Pancreas (tissue), 10 donors: ENCODE data around the gene RTKN2. TPM values are rescaled to one million over a fixed set of nuclear protein-coding genes. Genes with fewer than 3 reads are reported as not detected.

ENCODE experiments used
- ATAC-seq, 4 donors: fragments of 200-7000 bp; cut with Tn5 transposase; one replicate each; pipeline versions ENCODE4 v1.8.0 to v1.9.1; 2020; ENCODE audit warnings: mild to moderate bottlenecking in 4 of 4, moderate library complexity in 4 of 4
- DNase-seq, 6 donors: peaks; one replicate each; pipeline ENCODE4 v3.0.0-alpha.2; 2020
- FAIRE-seq: peaks from 2 replicates; lab custom pipeline; 2012; peaks lifted over from hg19 to GRCh38; lab: Jason Lieb, UNC
- H3K27ac ChIP-seq, 4 donors: fragments of 200-600 bp; sonication (generic); 1 replicate in 3 of 4; 2 replicates in 1 of 4; pipeline versions ENCODE4 v1.5.0 to v1.8.0; 2020
- H3K27me3 ChIP-seq, 4 donors: fragments of 200-600 bp; one replicate each; pipeline ENCODE4 v1.8.0; 2021
- H3K36me3 ChIP-seq, 3 donors: fragments of 200-600 bp; sonication (generic) in 1 of 3; one replicate each; pipeline versions ENCODE4 v1.5.0 to v1.8.0; 2020 to 2021
- H3K4me1 ChIP-seq, 3 donors: fragments of 200-600 bp; one replicate each; pipeline ENCODE4 v1.8.0; 2021
- H3K4me3 ChIP-seq, 4 donors: fragments of 200-600 bp; sonication (generic) in 2 of 4; one replicate each; pipeline versions ENCODE4 v1.5.0 to v1.8.0; 2020 to 2021
- H3K9me3 ChIP-seq, 4 donors: fragments of 200-600 bp; one replicate each; pipeline ENCODE4 v1.8.0; 2021
- WGBS, 2 donors: extraction: QIAGEN DNeasy Blood & Tissue Kit; methylation state at CpG; one replicate each; pipeline ENCODE4 v1.1.7; 2013; 5-methylcytosine and 5-hydroxymethylcytosine counted together
- intact Hi-C, 3 donors: fragments of 100-400 bp; cut with DNase I; formaldehyde crosslinking; loops; one replicate each; pipeline versions ENCODE4 v1.11.1 to v1.14.2; 2022
- polyA plus RNA-seq, 2 donors: library from polyadenylated mRNA; stranded (reverse); fragments of 200-250 nt; gene quantifications; one replicate each; pipeline ENCODE4 v1.2.3, GENCODE V29; 2013
- total RNA-seq, 6 donors: library from RNA; stranded (reverse); fragmentation: NEBNext Ultra II Directional in 4 of 6; extraction: Animal tissue kit (Norgen Biotek cat#: 25700) in 4 of 6; gene quantifications; one replicate each; pipeline versions ENCODE4 v1.2.1 to v1.2.4, GENCODE V29; 2021 to 2023
- TF ChIP-seq, protein P1 (sequence below), 4 donors: fragments of 200-600 bp; sonication (generic) in 3 of 4; IDR thresholded peaks; one replicate each; pipeline versions ENCODE4 v1.5.0 to v1.8.0; 2021; ENCODE audit warnings: antibody characterized with exemption in 4 of 4
- donor health status: healthy with polysubstance abuse.
- donor health status: DM: no; HTN: no; CAD: no; lungs with moderate emphysema.
- donor health status: DM: no; HTN: no; CAD: no.
- donor health status: control.
- donor health status: control.
- donor health status: Bipolar disorder and iron deficiency.
- donor health status: DM: yes; HTN: yes; CAD: no.
- donor health status: DM: no; HTN: no; CAD: no.
- donor health status: DM: no; HTN: no; CAD: no.
- donor health status: DM: yes; HTN: yes; CAD: no.

RTKN2 gene
- total and polyA plus RNA-seq, 8 donors, result 0.04 to 0.31 (median 0.16) TPM; not detected in 1

DNA sequence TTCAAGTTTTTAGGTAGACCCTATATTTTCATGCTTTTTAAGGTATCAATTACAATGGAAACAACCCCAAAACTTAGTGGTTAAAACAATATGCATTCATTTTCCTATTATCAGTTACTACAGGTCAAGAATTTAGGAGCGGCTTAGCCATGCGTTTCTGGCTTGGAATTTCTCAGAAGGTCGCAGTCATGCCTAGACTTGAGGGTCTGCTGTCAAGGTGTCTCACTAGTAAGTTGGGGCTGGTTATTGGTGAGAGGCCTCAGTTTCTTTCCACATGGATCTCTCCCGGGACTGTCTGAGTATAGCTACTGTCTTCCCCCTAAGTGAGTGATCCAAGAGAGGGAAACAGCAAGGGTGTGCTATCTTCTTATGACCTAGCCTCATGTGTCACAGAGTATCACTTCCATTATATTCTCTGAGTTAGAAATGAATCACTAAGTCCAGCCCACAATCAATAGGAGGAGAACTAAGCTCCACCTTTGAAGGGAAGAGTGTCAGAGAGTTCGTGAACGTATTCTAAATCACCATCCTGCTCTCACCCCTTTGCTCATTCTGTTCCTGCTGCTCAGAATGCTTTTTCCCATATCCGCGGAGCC lies 80.5 kb downstream of the RTKN2 start:
- DNase-seq (no peak), ATAC-seq (no peak), FAIRE-seq (no peak)
- Histone ChIP-seq H3K4me1 (no peaks in the 10 kb centered on the region), H3K27ac (no peak overlapping the region), H3K36me3 (no peaks in the 10 kb centered on the region), H3K9me3 (no peaks in the 10 kb centered on the region), H3K4me3 (no peak overlapping the region), H3K27me3 (no peaks in the 10 kb centered on the region)
- WGBS, 2 donors, result 93% methylated on average over 8 of the region's 8 CpGs
- TF ChIP-seq, protein P1, sequence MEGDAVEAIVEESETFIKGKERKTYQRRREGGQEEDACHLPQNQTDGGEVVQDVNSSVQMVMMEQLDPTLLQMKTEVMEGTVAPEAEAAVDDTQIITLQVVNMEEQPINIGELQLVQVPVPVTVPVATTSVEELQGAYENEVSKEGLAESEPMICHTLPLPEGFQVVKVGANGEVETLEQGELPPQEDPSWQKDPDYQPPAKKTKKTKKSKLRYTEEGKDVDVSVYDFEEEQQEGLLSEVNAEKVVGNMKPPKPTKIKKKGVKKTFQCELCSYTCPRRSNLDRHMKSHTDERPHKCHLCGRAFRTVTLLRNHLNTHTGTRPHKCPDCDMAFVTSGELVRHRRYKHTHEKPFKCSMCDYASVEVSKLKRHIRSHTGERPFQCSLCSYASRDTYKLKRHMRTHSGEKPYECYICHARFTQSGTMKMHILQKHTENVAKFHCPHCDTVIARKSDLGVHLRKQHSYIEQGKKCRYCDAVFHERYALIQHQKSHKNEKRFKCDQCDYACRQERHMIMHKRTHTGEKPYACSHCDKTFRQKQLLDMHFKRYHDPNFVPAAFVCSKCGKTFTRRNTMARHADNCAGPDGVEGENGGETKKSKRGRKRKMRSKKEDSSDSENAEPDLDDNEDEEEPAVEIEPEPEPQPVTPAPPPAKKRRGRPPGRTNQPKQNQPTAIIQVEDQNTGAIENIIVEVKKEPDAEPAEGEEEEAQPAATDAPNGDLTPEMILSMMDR (IDR thresholded peaks at IDR 0.05), result no peak
- intact Hi-C loops, result no loop called here

DNA sequence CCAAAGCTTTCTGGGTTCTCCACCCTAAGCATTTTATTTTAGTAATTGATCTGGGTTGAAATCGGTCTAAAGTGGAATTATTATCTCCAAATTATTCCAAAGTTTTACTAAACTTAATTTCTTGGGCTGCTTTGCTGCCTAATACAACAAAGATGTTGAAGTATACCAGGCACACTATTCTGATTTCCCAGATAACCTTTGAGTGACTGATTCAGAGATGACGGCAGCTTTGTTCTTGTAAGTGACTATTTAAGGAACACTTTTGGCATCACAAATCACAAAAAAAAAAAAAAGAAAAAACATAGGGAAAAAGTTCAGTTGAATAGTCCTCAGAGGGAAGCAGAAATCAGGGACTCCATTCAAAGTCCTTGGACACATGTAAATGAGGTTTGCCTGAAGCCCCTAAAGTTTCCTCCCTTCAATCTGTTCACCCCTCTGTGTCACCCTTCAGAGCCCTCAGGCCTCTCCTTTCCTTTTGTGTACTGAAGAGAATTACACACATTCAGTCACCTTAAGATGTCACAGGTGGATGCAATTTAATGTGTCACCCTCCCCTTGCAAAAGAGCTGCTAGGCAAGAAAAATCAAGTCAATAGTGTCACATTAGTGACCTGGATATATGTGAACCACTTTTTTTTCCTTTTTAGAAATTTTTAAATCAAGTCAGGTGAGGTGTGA lies 81.5 kb downstream of the RTKN2 start:
- TF ChIP-seq, protein P1 (IDR thresholded peaks at IDR 0.05), result no peak
- FAIRE-seq (no peak), ATAC-seq (no peak), DNase-seq (no peak)
- 68 to 69% methylated on average over 2 of the region's 2 CpGs for WGBS, 2 donors
- H3K4me3 ChIP-seq, result no peak overlapping the region
- no peaks in the 10 kb centered on the region for H3K36me3 ChIP-seq
- intact Hi-C loops, result no loop called here
- H3K4me1 ChIP-seq, result no peaks in the 10 kb centered on the region
- H3K27me3 ChIP-seq, result no peaks in the 10 kb centered on the region
- H3K27ac ChIP-seq, result no peak overlapping the region
- no peaks in the 10 kb centered on the region for H3K9me3 ChIP-seq

DNA sequence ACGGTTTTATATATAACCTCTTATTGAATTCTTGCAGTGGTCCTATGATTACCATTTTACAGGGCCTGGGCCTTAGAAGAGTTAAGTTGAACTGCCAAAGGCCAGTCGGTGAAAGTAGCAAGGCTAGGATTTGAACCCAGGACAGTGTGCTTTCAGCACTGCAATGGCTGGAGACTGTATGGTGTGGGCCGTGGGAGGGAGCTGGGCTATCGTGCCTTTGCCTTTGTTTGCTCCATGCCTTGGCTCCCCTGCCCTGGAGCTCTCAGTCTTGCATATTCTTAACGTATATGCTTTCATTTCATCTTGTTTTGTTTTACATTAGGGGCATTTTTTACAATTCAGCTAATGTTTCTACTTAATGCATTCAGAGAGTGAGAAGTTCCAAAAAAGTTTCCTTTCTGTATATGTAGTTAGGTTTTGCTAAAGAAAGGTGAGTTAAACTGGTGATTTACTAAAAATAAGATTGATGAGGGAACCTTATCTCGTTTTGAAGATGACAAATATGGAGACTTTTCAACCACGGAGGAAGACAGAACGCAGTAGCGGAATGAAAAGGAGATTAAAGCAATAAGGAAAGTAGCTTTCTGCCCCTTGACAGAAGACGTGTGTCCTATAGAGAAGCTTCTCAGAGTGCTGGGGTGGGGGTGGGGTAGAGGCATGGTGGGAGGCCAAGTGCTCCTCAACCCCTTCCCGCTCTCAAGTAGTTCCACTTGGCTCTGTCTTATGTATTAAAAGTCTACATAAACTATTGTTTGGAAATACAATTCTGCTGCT lies 82.5 kb downstream of the RTKN2 start:
- no peaks in the 10 kb centered on the region for H3K27me3 ChIP-seq
- H3K4me3 ChIP-seq, result no peak overlapping the region
- H3K36me3 ChIP-seq, result no peaks in the 10 kb centered on the region
- FAIRE-seq, result no peak
- intact Hi-C loops, result no loop called here
- ATAC-seq, result no peak
- no peaks in the 10 kb centered on the region for H3K4me1 ChIP-seq
- 77 to 78% methylated on average over 11 of the region's 11 CpGs for WGBS, 2 donors
- TF ChIP-seq, protein P1 (IDR thresholded peaks at IDR 0.05), result no peak
- DNase-seq, result no peak
- H3K27ac ChIP-seq, result no peak overlapping the region
- H3K9me3 ChIP-seq, result no peaks in the 10 kb centered on the region

DNA sequence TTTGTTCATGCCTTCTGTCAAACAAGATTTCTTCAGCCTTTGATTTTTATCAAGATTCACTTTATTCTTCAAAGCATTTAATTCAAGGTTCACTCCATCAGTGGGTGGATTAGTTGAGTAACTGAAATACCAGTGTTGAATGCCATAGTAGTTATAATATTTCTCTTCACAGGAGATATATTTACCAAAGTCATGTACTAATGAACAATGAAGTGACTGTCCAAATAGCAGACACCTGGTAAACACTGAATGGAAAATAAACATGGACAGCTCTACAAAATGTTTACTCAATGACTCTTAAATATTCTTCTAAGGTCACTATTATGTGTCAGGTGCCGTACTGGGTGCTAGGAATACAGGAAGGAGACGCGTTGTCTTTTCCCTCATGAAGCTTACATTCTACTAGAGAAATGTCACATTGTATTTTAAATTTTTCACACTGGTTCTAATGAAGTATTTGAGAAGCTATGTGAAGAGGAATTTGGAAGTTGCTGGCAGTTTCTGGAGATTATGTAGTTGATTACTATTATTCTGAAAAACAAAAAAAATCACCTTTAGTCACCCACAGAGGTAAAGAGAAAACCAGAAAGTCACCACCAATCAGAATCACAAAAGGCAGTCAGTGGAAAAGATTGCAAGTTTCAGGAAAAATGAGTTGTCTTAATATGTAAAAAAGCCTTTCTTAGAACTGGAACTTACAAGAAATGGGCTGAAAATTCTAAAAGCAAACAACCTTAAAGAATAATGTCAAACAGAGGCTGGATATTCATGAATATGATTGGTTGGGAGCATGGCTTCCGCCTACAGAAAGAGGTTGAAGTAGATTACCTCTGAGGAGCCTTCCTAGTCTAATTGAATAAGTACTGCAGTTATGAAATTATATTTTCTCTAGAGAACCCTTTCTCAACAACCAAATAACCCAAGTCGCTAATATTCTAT lies 84.5 kb downstream of the RTKN2 start:
- intact Hi-C loops, result no loop called here
- FAIRE-seq (no peak), DNase-seq (no peak), ATAC-seq (peak in 1 of 4 donors; percentile 45)
- 73% methylated on average over 5 of the region's 5 CpGs for WGBS, 2 donors
- Histone ChIP-seq H3K36me3 (no peaks in the 10 kb centered on the region), H3K27ac (no peak overlapping the region), H3K9me3 (no peaks in the 10 kb centered on the region), H3K4me1 (no peaks in the 10 kb centered on the region), H3K4me3 (no peak overlapping the region), H3K27me3 (no peaks in the 10 kb centered on the region)
- TF ChIP-seq, protein P1 (IDR thresholded peaks at IDR 0.05), result no peak
